Osteoblast (primary cell): ENCODE results near the gene LNX1. TPM values are rescaled to one million over a fixed set of nuclear protein-coding genes. Genes with fewer than 3 reads are reported as not detected.
A peak's percentile ranks its signal among the peaks of the same experiment; 100 is the strongest.

Experiments
- DNase-seq: peaks from one replicate; pipeline ENCODE4 v3.0.0; 2011; ENCODE audit warnings: low spot score, mixed read lengths; ENCODE audit not compliant: insufficient read length; ENCODE audit errors: missing footprints
- H2AFZ ChIP-seq: 2 replicates; pipeline ENCODE4 v1.6.0; 2011; ENCODE audit warnings: mild to moderate bottlenecking, low read length
- H3K27ac ChIP-seq: 2 replicates; pipeline ENCODE4 v1.5.1; 2011; ENCODE audit warnings: mild to moderate bottlenecking, low read depth, low read length, moderate library complexity
- H3K27me3 ChIP-seq: 2 replicates; pipeline ENCODE4 v1.6.0; 2012; ENCODE audit warnings: mild to moderate bottlenecking, control low read depth, inconsistent platforms, low read length, moderate library complexity; ENCODE audit not compliant: insufficient read depth
- H3K36me3 ChIP-seq: 2 replicates; pipeline ENCODE4 v1.5.1; 2011; ENCODE audit warnings: mild to moderate bottlenecking, low read length, control low read depth, moderate library complexity; ENCODE audit not compliant: insufficient read depth
- H3K4me1 ChIP-seq: 2 replicates; pipeline ENCODE4 v1.5.1; 2011; ENCODE audit warnings: mild to moderate bottlenecking, low read length, control low read depth, moderate library complexity; ENCODE audit not compliant: insufficient read depth
- H3K4me2 ChIP-seq: 2 replicates; pipeline ENCODE4 v1.6.0; 2011; ENCODE audit warnings: mild to moderate bottlenecking, low read length; ENCODE audit not compliant: insufficient read depth
- H3K4me3 ChIP-seq: fragments of 200-600 bp; sonication (generic); 3 replicates; pipeline ENCODE4 v1.5.1; 2012; ENCODE audit warnings: mild to moderate bottlenecking, low read length, inconsistent platforms; ENCODE audit not compliant: insufficient read depth
- H3K79me2 ChIP-seq: 2 replicates; pipeline ENCODE4 v1.6.0; 2012; ENCODE audit warnings: mild to moderate bottlenecking, low read length, control low read depth, inconsistent platforms; ENCODE audit not compliant: insufficient read depth
- H3K9me3 ChIP-seq: 2 replicates; pipeline ENCODE4 v1.5.1; 2011; ENCODE audit warnings: low read depth, low read length, control low read depth
- H4K20me1 ChIP-seq: 2 replicates; pipeline ENCODE4 v1.6.0; 2012; ENCODE audit warnings: mild to moderate bottlenecking, low read length, control low read depth; ENCODE audit not compliant: insufficient read depth
- total RNA-seq: library from RNA; depleted of rRNA; stranded (reverse); fragments of >200 nt; gene quantifications from 2 replicates; pipeline ENCODE4 v1.2.3, GENCODE V29; 2012
- TF ChIP-seq, protein P1 (sequence below): IDR thresholded peaks from 2 replicates; pipeline ENCODE4 v1.5.1; 2011; ENCODE audit warnings: mild to moderate bottlenecking, low read depth, low read length, moderate library complexity; ENCODE audit errors: extremely low read depth

The LNX1 gene
- total RNA-seq, 1 donor = 9.8 TPM

DNA sequence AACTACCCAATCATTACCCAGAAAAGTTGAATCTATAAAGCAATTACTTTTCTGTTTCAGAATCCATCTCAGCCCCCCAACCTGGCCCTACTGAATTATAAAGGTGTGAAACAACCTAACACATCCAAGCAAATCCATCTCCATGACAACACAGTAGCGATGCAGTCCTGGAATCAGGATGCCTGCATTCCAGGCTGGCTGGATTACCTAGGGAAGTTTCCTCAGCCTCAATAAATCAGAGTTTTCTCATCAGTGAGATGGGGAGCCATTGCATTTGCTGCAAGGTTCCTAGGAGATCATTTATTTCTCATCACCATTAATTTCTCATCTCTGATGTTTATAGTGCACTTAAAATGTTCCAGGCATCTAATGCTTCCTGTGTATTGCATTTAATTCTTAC is 46.0 kb downstream of the LNX1 start:
- Histone ChIP-seq H3K4me1 (peaks cover 25% of the 10 kb centered on the region), H3K79me2 (no peaks in the 10 kb centered on the region), H3K36me3 (no peaks in the 10 kb centered on the region), H3K4me3 (no peak overlapping the region), H3K9me3 (no peaks in the 10 kb centered on the region), H4K20me1 (no peaks in the 10 kb centered on the region), H3K27me3 (no peaks in the 10 kb centered on the region), H3K27ac (no peak overlapping the region), H3K4me2 (no peak overlapping the region), H2AFZ (no peak overlapping the region)
- no peak for DNase-seq
- TF ChIP-seq, protein P1, sequence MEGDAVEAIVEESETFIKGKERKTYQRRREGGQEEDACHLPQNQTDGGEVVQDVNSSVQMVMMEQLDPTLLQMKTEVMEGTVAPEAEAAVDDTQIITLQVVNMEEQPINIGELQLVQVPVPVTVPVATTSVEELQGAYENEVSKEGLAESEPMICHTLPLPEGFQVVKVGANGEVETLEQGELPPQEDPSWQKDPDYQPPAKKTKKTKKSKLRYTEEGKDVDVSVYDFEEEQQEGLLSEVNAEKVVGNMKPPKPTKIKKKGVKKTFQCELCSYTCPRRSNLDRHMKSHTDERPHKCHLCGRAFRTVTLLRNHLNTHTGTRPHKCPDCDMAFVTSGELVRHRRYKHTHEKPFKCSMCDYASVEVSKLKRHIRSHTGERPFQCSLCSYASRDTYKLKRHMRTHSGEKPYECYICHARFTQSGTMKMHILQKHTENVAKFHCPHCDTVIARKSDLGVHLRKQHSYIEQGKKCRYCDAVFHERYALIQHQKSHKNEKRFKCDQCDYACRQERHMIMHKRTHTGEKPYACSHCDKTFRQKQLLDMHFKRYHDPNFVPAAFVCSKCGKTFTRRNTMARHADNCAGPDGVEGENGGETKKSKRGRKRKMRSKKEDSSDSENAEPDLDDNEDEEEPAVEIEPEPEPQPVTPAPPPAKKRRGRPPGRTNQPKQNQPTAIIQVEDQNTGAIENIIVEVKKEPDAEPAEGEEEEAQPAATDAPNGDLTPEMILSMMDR = no peak

DNA sequence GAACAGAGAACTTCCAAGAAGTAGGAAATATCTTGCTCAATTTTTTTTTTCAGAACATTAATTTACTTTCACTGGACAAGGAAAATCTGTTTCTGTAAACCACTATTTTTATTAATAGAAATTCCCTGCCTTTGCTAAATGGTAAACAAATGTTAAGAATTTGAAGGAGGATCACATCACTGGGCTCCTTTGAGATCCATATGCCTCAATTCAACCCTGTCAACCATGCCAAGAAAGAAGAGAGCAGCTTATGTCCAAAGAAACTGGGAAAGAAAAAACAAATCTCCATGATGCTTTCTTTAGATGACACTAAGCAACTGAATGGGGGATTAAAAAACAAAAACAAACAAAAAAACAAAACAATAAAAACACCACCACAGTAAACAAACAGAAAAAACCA is 47.7 kb downstream of the LNX1 start:
- H3K27me3 ChIP-seq = no peaks in the 10 kb centered on the region
- no peak overlapping the region for H3K4me3 ChIP-seq
- H3K9me3 ChIP-seq = no peaks in the 10 kb centered on the region
- H2AFZ ChIP-seq = no peak overlapping the region
- DNase-seq = no peak
- H3K27ac ChIP-seq = no peak overlapping the region
- no peaks in the 10 kb centered on the region for H3K79me2 ChIP-seq
- TF ChIP-seq, protein P1 = no peak
- H4K20me1 ChIP-seq = no peaks in the 10 kb centered on the region
- no peaks in the 10 kb centered on the region for H3K36me3 ChIP-seq
- H3K4me2 ChIP-seq = no peak overlapping the region
- peaks cover 26% of the 10 kb centered on the region for H3K4me1 ChIP-seq

DNA sequence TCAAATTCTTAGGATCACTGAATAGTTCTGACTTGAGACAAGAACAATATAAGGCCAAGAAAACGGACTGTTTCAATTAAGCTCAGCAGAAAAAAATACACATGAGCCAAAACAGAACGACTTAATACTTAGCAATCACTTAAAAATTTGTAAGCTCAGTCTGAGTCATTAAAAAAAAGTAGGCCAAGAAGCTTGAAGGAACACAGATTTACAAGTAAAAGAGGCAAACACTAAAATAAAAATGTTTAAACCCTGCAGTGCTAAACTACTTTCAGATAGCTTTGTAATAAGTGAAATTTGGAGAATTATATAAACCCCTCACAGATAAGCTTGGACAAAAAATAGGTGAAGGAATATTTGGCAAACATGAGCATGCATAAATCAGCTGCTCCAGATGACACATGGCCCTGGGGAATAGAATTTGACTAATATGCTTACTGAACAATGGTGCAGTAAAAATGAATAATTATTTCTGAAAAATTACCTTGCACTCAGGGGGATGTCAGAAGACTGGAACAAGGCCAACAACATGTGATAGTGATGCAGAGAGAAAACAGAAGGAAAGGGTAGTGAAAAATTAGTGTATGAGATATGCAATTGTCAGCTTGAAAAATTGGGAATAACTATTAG is 49.6 kb downstream of the LNX1 start:
- DNase-seq = peak; percentile 35
- H3K4me3 ChIP-seq = no peak overlapping the region
- peak overlapping the region; percentile 74 for H3K4me2 ChIP-seq
- no peaks in the 10 kb centered on the region for H4K20me1 ChIP-seq
- peak overlapping the region; percentile 98 for H3K27ac ChIP-seq
- peaks cover 26% of the 10 kb centered on the region for H3K4me1 ChIP-seq
- no peaks in the 10 kb centered on the region for H3K9me3 ChIP-seq
- H2AFZ ChIP-seq = no peak overlapping the region
- H3K27me3 ChIP-seq = no peaks in the 10 kb centered on the region
- TF ChIP-seq, protein P1 = no peak
- no peaks in the 10 kb centered on the region for H3K79me2 ChIP-seq
- no peaks in the 10 kb centered on the region for H3K36me3 ChIP-seq

- Histone ChIP-seq H4K20me1 (no peaks in the 10 kb centered on the region), H3K79me2 (no peaks in the 10 kb centered on the region), H3K27ac (no peak overlapping the region), H3K27me3 (no peaks in the 10 kb centered on the region), H2AFZ (no peak overlapping the region), H3K4me1 (peaks cover 26% of the 10 kb centered on the region), H3K9me3 (no peaks in the 10 kb centered on the region), H3K4me2 (no peak overlapping the region), H3K4me3 (no peak overlapping the region), H3K36me3 (no peaks in the 10 kb centered on the region)
- TF ChIP-seq, protein P1 = no peak
- no peak for DNase-seq
Observed at GRCh38 chr4:53538756-53539155, 52.5 kb downstream of the LNX1 start.
